Spleen (tissue), 7 donors: ENCODE data around the gene DIP2A.

Experiments
- CTCF ChIP-seq, 11 experiments: fragments of 200-600 bp in 7 of 11; fragments of 450-650 bp in 4 of 11; sonication (generic) in 4 of 11; IDR thresholded peaks in 8 of 11; conservative IDR thresholded peaks in 3 of 11; 1 replicate in 7 of 11; 2 replicates in 4 of 11; pipeline versions ENCODE4 v1.4.0 to v1.8.0; 2016 to 2021; ENCODE audit warnings: antibody characterized with exemption in 11 of 11, inconsistent platforms in 4 of 11, mild to moderate bottlenecking in 1 of 11
- POLR2A ChIP-seq, 3 donors: fragments of 450-650 bp; IDR thresholded peaks; one replicate each; pipeline ENCODE4 v1.5.1; 2017; ENCODE audit warnings: antibody characterized with exemption in 3 of 3, mild to moderate bottlenecking in 1 of 3
- POLR2AphosphoS5 ChIP-seq, 3 donors: sonication (generic); formaldehyde crosslinking; IDR thresholded peaks; one replicate each; pipeline ENCODE4 v1.5.1; 2017; ENCODE audit warnings: antibody characterized with exemption in 3 of 3
- donor health status: DM: no; HTN: no; CAD: no; lungs with moderate emphysema.
- donor health status: DM: no; HTN: no; CAD: no.
- donor health status: DM: no; HTN: no; CAD: no.

- TF ChIP-seq CTCF (IDR thresholded peaks at IDR 0.05 in 8 of 11, conservative IDR thresholded peaks at IDR 0.05 in 3 of 11) (no peak), POLR2AphosphoS5 (IDR thresholded peaks at IDR 0.05) (no peak), POLR2A (IDR thresholded peaks at IDR 0.05) (no peak)
Measured at GRCh38 chr21:46421191-46421750, 37.4 kb upstream of the DIP2A start.
